Fibroblast of lung (primary cell): ENCODE data around the gene HPGDS.

Experiments used
- EZH2 ChIP-seq: IDR thresholded peaks from 2 replicates; pipeline ENCODE4 v1.5.1; 2012; ENCODE audit warnings: low read length, control low read depth, mild to moderate bottlenecking; ENCODE audit errors: missing control alignments
- TF ChIP-seq, protein P1 (sequence below), 2 donors: IDR thresholded peaks in 1 of 2; conservative IDR thresholded peaks in 1 of 2; 1 replicate in 1 of 2; 2 replicates in 1 of 2; pipeline ENCODE4 v1.5.1; 2011 to 2012; ENCODE audit warnings: low read length in 2 of 2, control low read depth in 1 of 2, inconsistent platforms in 1 of 2, low read depth in 1 of 2, mild to moderate bottlenecking in 1 of 2

DNA sequence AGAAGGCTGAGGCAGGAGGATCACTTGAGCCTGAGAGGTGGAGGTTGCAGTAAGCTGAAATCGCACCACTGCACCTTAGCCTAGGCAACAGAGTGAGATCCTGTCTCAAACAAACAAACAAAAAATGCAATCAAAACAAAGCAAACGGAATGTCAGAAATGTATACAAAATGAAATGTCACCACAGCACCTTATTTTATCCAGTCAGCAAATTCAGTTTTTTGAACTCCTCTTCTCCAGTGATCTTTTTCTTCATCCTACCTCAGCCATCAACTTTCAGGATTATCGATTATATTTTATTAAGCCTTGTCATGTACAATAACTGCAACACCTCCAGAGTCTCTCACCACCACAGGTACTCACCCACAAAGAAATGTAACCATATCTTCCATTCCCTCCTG lies 31.1 kb upstream of the HPGDS start:
- TF ChIP-seq, protein P1, sequence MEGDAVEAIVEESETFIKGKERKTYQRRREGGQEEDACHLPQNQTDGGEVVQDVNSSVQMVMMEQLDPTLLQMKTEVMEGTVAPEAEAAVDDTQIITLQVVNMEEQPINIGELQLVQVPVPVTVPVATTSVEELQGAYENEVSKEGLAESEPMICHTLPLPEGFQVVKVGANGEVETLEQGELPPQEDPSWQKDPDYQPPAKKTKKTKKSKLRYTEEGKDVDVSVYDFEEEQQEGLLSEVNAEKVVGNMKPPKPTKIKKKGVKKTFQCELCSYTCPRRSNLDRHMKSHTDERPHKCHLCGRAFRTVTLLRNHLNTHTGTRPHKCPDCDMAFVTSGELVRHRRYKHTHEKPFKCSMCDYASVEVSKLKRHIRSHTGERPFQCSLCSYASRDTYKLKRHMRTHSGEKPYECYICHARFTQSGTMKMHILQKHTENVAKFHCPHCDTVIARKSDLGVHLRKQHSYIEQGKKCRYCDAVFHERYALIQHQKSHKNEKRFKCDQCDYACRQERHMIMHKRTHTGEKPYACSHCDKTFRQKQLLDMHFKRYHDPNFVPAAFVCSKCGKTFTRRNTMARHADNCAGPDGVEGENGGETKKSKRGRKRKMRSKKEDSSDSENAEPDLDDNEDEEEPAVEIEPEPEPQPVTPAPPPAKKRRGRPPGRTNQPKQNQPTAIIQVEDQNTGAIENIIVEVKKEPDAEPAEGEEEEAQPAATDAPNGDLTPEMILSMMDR (conservative IDR thresholded peaks at IDR 0.05 in 1 of 2, IDR thresholded peaks at IDR 0.05 in 1 of 2; ENCODE audit: low read depth in 1 of 2, low read length in 2 of 2) = no peak
- TF ChIP-seq EZH2 = no peak
